ENCODE results near the gene RERE. TPM values are rescaled to one million over a fixed set of nuclear protein-coding genes. Genes with fewer than 3 reads are reported as not detected.

RERE gene
- total RNA-seq, 2 experiments from 2014 or later: 45.8 to 57.1 TPM

DNA sequence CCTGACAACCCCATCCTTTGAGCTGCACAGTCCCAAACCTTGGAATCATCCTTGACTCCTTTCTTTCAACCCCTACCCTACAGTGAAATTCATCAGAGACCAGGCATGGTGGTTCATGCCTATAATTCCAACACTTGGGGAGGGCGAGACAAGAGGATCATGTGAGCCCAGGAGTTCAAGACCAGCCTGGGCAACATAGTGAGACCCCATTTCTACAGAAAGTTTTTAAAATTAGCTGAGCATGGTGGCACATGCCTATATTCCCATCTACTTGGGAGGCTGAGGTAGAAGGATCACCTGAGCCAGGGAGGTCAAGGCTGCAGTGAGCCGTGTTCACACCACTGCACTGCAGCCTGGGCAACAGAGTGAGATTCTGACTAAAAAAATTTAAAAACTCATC is 34.5 kb downstream of the RERE start:
- Mint-ChIP-seq H3K4me1 (ENCODE audit: low read depth) (peaks cover 18% of the 10 kb centered on the region), H3K36me3 (ENCODE audit: low read depth) (peaks cover 4% of the 10 kb centered on the region), H3K27ac (no peak overlapping the region), H3K27me3 (no peaks in the 10 kb centered on the region), H3K9me3 (no peaks in the 10 kb centered on the region), H3K4me3 (no peak overlapping the region)
- intact Hi-C loops (cut with micrococcal nuclease): no loop called here
- no peak for ATAC-seq
- DNase-seq: no peak
- ChIA-PET CTCF (interaction anchor here (1.5 to 4.7 kb wide), 2 partner anchors 57 to 66 kb away, joined by 4 to 22 read pairs; no protein-coding TSS in a partner anchor), POLR2A (no interaction called here)
- TF ChIP-seq, protein P1, sequence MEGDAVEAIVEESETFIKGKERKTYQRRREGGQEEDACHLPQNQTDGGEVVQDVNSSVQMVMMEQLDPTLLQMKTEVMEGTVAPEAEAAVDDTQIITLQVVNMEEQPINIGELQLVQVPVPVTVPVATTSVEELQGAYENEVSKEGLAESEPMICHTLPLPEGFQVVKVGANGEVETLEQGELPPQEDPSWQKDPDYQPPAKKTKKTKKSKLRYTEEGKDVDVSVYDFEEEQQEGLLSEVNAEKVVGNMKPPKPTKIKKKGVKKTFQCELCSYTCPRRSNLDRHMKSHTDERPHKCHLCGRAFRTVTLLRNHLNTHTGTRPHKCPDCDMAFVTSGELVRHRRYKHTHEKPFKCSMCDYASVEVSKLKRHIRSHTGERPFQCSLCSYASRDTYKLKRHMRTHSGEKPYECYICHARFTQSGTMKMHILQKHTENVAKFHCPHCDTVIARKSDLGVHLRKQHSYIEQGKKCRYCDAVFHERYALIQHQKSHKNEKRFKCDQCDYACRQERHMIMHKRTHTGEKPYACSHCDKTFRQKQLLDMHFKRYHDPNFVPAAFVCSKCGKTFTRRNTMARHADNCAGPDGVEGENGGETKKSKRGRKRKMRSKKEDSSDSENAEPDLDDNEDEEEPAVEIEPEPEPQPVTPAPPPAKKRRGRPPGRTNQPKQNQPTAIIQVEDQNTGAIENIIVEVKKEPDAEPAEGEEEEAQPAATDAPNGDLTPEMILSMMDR (IDR thresholded peaks at IDR 0.05): no peak

DNA sequence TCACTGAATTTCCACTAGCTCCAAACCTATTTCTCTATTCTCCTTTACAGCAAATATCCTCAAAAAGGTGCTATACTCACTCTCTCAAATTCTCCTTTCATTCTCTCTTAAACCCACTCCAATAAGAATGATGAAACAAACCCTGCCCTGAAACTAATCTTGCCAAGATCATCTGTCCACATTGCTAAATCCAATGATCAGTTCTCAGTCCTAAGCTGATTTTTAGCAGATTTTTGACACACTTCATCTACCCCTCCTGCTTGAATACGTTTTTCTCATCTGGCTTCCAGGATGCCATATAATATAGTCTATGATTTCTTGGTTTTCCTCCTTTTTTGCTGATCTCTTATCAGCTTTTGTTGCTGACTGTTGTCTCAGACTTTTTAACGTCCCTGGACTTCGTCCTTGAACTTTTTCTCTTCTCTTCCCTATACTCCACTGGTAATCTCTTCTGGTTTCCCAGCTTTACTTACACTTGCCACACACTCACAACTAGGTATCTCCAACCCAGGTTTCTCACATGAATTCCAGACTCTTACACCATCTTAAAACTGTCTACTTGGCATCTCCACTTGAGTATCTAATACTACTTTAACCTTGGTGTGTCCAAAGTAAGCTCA is 35.3 kb downstream of the RERE start:
- CTCF ChIA-PET: interaction anchor here (1.5 to 4.7 kb wide), 2 partner anchors 56 to 67 kb away, joined by 4 to 22 read pairs; no protein-coding TSS in a partner anchor
- Mint-ChIP-seq H3K27me3 (no peaks in the 10 kb centered on the region), H3K9me3 (no peaks in the 10 kb centered on the region), H3K4me1 (ENCODE audit: low read depth) (peaks cover 20% of the 10 kb centered on the region), H3K4me3 (no peak overlapping the region), H3K36me3 (ENCODE audit: low read depth) (peaks cover 6% of the 10 kb centered on the region), H3K27ac (no peak overlapping the region)
- POLR2A ChIA-PET: no interaction called here
- intact Hi-C loops (cut with micrococcal nuclease): no loop called here
- DNase-seq (no peak), ATAC-seq (no peak)
- TF ChIP-seq, protein P1 (IDR thresholded peaks at IDR 0.05): no peak

DNA sequence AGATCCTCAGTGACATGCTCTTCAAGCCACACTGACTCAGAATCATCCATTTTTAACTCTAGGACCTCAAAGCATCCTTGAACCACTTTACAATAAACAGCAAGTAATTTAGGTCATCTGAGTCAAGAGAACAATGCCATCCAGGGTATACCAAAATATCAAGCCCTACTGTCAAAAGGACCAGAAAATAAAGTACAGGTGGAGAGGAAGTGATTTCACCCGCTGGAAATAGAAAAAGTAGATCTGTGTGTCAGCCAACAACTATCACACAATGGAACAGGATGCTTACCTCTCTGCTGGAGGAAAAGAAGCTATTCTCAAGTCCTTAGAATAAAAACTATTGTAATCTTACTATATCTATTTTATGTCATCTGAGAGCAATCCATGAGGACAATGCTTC is 37.0 kb downstream of the RERE start:
- Mint-ChIP-seq H3K9me3 (no peaks in the 10 kb centered on the region), H3K4me1 (ENCODE audit: low read depth) (peaks cover 20% of the 10 kb centered on the region), H3K4me3 (no peak overlapping the region), H3K36me3 (ENCODE audit: low read depth) (peaks cover 3% of the 10 kb centered on the region), H3K27me3 (no peaks in the 10 kb centered on the region), H3K27ac (no peak overlapping the region)
- ATAC-seq (no peak), DNase-seq (no peak)
- CTCF ChIA-PET: interaction anchor here (0.6 to 4.7 kb wide), 2 partner anchors 28 to 69 kb away, joined by 3 to 22 read pairs; no protein-coding TSS in a partner anchor
- TF ChIP-seq, protein P1 (IDR thresholded peaks at IDR 0.05): no peak
- intact Hi-C loops (cut with micrococcal nuclease): no loop called here
- POLR2A ChIA-PET: no interaction called here

DNA sequence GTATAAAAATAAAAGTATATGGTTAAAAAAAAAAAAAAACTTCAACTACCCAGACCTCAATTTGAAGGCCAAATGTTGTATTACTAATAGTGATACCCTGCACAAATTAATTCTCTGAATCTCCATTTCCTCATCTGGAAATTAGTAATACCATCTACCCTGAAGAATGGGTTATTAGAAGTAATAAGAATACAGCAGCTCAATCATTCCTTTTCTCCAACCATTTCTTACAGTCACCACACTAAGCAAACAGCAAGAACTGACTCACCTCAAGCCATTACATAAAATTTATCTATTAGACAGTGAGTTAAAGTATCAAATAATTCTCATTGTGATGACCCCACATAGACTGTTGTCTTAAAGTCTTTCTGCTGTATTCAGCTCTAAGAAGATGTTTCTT is 39.6 kb downstream of the RERE start:
- no peak overlapping the region for H3K27ac Mint-ChIP-seq
- H3K36me3 Mint-ChIP-seq (ENCODE audit: low read depth): peaks cover 5% of the 10 kb centered on the region
- ATAC-seq: no peak
- no peaks in the 10 kb centered on the region for H3K9me3 Mint-ChIP-seq
- no peak for DNase-seq
- H3K4me3 Mint-ChIP-seq: no peak overlapping the region
- H3K27me3 Mint-ChIP-seq: no peaks in the 10 kb centered on the region
- intact Hi-C loops (cut with micrococcal nuclease): no loop called here
- TF ChIP-seq, protein P1 (IDR thresholded peaks at IDR 0.05): no peak
- ChIA-PET CTCF (no interaction called here), POLR2A (no interaction called here)
- H3K4me1 Mint-ChIP-seq (ENCODE audit: low read depth): peaks cover 19% of the 10 kb centered on the region

DNA sequence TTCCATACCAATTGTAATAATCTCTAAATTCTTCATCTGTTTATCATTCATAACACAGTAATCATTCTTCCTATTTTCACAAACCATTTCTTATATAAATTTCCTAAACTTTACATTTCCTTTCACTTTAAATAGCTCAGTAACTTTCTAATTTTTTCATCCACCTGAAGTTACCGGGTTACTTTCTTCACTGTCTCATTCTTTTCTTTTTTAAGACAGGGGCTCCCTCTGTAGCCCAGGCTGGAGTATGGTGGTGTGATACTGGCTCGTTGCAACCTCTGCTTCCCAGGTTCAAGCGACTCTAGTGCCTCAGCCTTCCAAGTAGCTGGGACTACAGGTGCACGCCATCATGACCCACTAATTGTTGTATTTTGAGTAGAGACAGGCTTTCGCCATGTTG is 41.3 kb downstream of the RERE start:
- intact Hi-C loops (cut with micrococcal nuclease): no loop called here
- peaks cover 5% of the 10 kb centered on the region for H3K36me3 Mint-ChIP-seq (ENCODE audit: low read depth)
- ChIA-PET POLR2A (interaction anchor here (0.6 to 0.7 kb wide), 2 partner anchors 45 to 61 kb away, joined by 3 read pairs; no protein-coding TSS in a partner anchor), CTCF (interaction anchor here (1.3 to 1.6 kb wide), 3 partner anchors 13 to 73 kb away, joined by 3 to 4 read pairs (median 3); no protein-coding TSS in a partner anchor)
- H3K27ac Mint-ChIP-seq: no peak overlapping the region
- no peaks in the 10 kb centered on the region for H3K27me3 Mint-ChIP-seq
- H3K4me3 Mint-ChIP-seq: no peak overlapping the region
- TF ChIP-seq, protein P1 (IDR thresholded peaks at IDR 0.05): no peak
- peaks cover 12% of the 10 kb centered on the region for H3K4me1 Mint-ChIP-seq (ENCODE audit: low read depth)
- no peak for DNase-seq
- H3K9me3 Mint-ChIP-seq: no peaks in the 10 kb centered on the region
- no peak for ATAC-seq
